Activated naive CD4-positive, alpha-beta T cell treated with anti-CD3 and anti-CD28 coated beads for 36 hours (primary cell): ENCODE measurements around the gene NPPC. TPM values are rescaled to one million over a fixed set of nuclear protein-coding genes. Genes with fewer than 3 reads are reported as not detected.

Source experiments
- CTCF ChIA-PET: fragments of 350-600 bp; sonication (Branson Sonifier 250); formaldehyde crosslinking; loops from one replicate; lab custom pipeline; 2021; ENCODE audit warnings: antibody characterized with exemption; lab: Charles Lee
- DNase-seq: peaks from one replicate; pipeline ENCODE4 v3.0.0-alpha.2; 2020
- H3K27ac Mint-ChIP-seq: one replicate; pipeline ENCODE4 v1.8.0; 2021; ENCODE audit warnings: mild to moderate bottlenecking, mixed read lengths
- H3K27me3 Mint-ChIP-seq: one replicate; pipeline ENCODE4 v1.8.0; 2021; ENCODE audit warnings: low read depth, mixed read lengths
- H3K36me3 Mint-ChIP-seq: one replicate; pipeline ENCODE4 v1.8.0; 2021; ENCODE audit warnings: low read depth, mixed read lengths
- H3K4me1 Mint-ChIP-seq: one replicate; pipeline ENCODE4 v1.8.0; 2021; ENCODE audit warnings: low read depth, mixed read lengths
- H3K4me3 Mint-ChIP-seq: one replicate; pipeline ENCODE4 v1.8.0; 2021; ENCODE audit warnings: mild to moderate bottlenecking, moderate library complexity, mixed read lengths
- H3K9me3 Mint-ChIP-seq: one replicate; pipeline ENCODE4 v1.8.0; 2021; ENCODE audit warnings: mixed read lengths
- intact Hi-C: fragments of 100-400 bp; cut with micrococcal nuclease; formaldehyde crosslinking; loops from one replicate; pipeline ENCODE4 v1.15.1; 2023
- total RNA-seq, 2 experiments: library from RNA; stranded (reverse); gene quantifications; one replicate each; pipeline ENCODE4 v1.2.3, GENCODE V29; 2021

NPPC gene
- total RNA-seq, 2 experiments from 2014 or later = 0.57 to 1.2 TPM

- H3K9me3 Mint-ChIP-seq = no peaks in the 10 kb centered on the region
- H3K4me1 Mint-ChIP-seq = peaks cover 9% of the 10 kb centered on the region
- peak; percentile 72 for DNase-seq
- H3K27me3 Mint-ChIP-seq = peaks cover 44% of the 10 kb centered on the region
- H3K27ac Mint-ChIP-seq = no peak overlapping the region
- H3K36me3 Mint-ChIP-seq = no peaks in the 10 kb centered on the region
- H3K4me3 Mint-ChIP-seq = peak overlapping the region; percentile 73
- intact Hi-C loops = loop anchor here (1.0 to 10.0 kb wide), 7 partner anchors 19 to 599 kb away; partner anchors contain the start of genes CHRND, DIS3L2 and PRSS56
- CTCF ChIA-PET = interaction anchor here (0.7 to 4.2 kb wide), 23 partner anchors 9 to 514 kb away, joined by 3 to 49 read pairs (median 3); no protein-coding TSS in a partner anchor
Measured at GRCh38 chr2:231925303-231926179, 655 bp downstream of the NPPC start.

- peak overlapping the region; percentile 36 for H3K4me3 Mint-ChIP-seq
- H3K27ac Mint-ChIP-seq = no peak overlapping the region
- CTCF ChIA-PET = interaction anchor here (0.8 to 4.2 kb wide), 10 partner anchors 9 to 401 kb away, joined by 3 to 49 read pairs (median 4); no protein-coding TSS in a partner anchor
- peaks cover 44% of the 10 kb centered on the region for H3K27me3 Mint-ChIP-seq
- H3K36me3 Mint-ChIP-seq = no peaks in the 10 kb centered on the region
- peaks cover 9% of the 10 kb centered on the region for H3K4me1 Mint-ChIP-seq
- H3K9me3 Mint-ChIP-seq = no peaks in the 10 kb centered on the region
- intact Hi-C loops = loop anchor here (1.0 to 10.0 kb wide), 3 partner anchors 19 to 600 kb away; partner anchors contain the start of genes CHRND, DIS3L2 and PRSS56
- DNase-seq = no peak
Measured at GRCh38 chr2:231924889-231925275, 1.3 kb downstream of the NPPC start.

GRCh38 chr2:231923951-231924888 is 2.0 kb downstream of the NPPC start:
- Mint-ChIP-seq H3K4me1 (peaks cover 9% of the 10 kb centered on the region), H3K36me3 (no peaks in the 10 kb centered on the region), H3K27ac (no peak overlapping the region), H3K4me3 (peak overlapping the region; percentile 36), H3K9me3 (no peaks in the 10 kb centered on the region), H3K27me3 (peaks cover 44% of the 10 kb centered on the region)
- intact Hi-C loops = loop anchor here (10.0 kb wide), 1 partner anchor 601 kb away; the partner anchor contains the start of genes CHRND and PRSS56
- CTCF ChIA-PET = interaction anchor here (0.7 to 4.2 kb wide), 13 partner anchors 8 to 402 kb away, joined by 3 to 49 read pairs (median 4); no protein-coding TSS in a partner anchor
- DNase-seq = no peak

GRCh38 chr2:231923010-231923344 is 3.2 kb downstream of the NPPC start:
- CTCF ChIA-PET = interaction anchor here (1.3 to 3.8 kb wide), 3 partner anchors 8 to 403 kb away, joined by 4 to 29 read pairs (median 7); no protein-coding TSS in a partner anchor
- Mint-ChIP-seq H3K27me3 (peaks cover 34% of the 10 kb centered on the region), H3K4me1 (peaks cover 9% of the 10 kb centered on the region), H3K27ac (no peak overlapping the region), H3K36me3 (no peaks in the 10 kb centered on the region), H3K9me3 (no peaks in the 10 kb centered on the region), H3K4me3 (no peak overlapping the region)
- no peak for DNase-seq
- intact Hi-C loops = loop anchor here (10.0 kb wide), 1 partner anchor 602 kb away; the partner anchor contains the start of genes CHRND and PRSS56

- no peak overlapping the region for H3K4me3 Mint-ChIP-seq
- intact Hi-C loops = loop anchor here (10.0 kb wide), 1 partner anchor 602 kb away; the partner anchor contains the start of genes CHRND and PRSS56
- no peaks in the 10 kb centered on the region for H3K36me3 Mint-ChIP-seq
- H3K27ac Mint-ChIP-seq = no peak overlapping the region
- H3K4me1 Mint-ChIP-seq = peaks cover 9% of the 10 kb centered on the region
- no peaks in the 10 kb centered on the region for H3K9me3 Mint-ChIP-seq
- no peak for DNase-seq
- peaks cover 28% of the 10 kb centered on the region for H3K27me3 Mint-ChIP-seq
- CTCF ChIA-PET = interaction anchor here (1.4 to 1.6 kb wide), 4 partner anchors 8 to 516 kb away, joined by 4 to 10 read pairs (median 6); no protein-coding TSS in a partner anchor
Measured at GRCh38 chr2:231922311-231923009, 3.7 kb downstream of the NPPC start.

- intact Hi-C loops = loop anchor here (10.0 kb wide), 1 partner anchor 604 kb away; the partner anchor contains the start of genes CHRND and PRSS56
- H3K9me3 Mint-ChIP-seq = no peaks in the 10 kb centered on the region
- no peaks in the 10 kb centered on the region for H3K36me3 Mint-ChIP-seq
- CTCF ChIA-PET = interaction anchor here (1.0 to 1.4 kb wide), 3 partner anchors 10 to 527 kb away, joined by 3 to 10 read pairs (median 3); no protein-coding TSS in a partner anchor
- no peak overlapping the region for H3K27ac Mint-ChIP-seq
- DNase-seq = no peak
- H3K4me1 Mint-ChIP-seq = peaks cover 3% of the 10 kb centered on the region
- H3K27me3 Mint-ChIP-seq = peaks cover 18% of the 10 kb centered on the region
- no peak overlapping the region for H3K4me3 Mint-ChIP-seq
Measured at GRCh38 chr2:231920795-231921194, 5.4 kb downstream of the NPPC start.

GRCh38 chr2:231920366-231920765 is 5.8 kb downstream of the NPPC start:
- Mint-ChIP-seq H3K9me3 (no peaks in the 10 kb centered on the region), H3K4me3 (no peak overlapping the region), H3K4me1 (peaks cover 3% of the 10 kb centered on the region), H3K27me3 (peaks cover 18% of the 10 kb centered on the region), H3K27ac (no peak overlapping the region), H3K36me3 (no peaks in the 10 kb centered on the region)
- CTCF ChIA-PET = interaction anchor here (1.0 kb wide), 1 partner anchor 221 kb away, joined by 3 read pairs; no protein-coding TSS in a partner anchor
- DNase-seq = no peak
- intact Hi-C loops = loop anchor here (10.0 kb wide), 1 partner anchor 604 kb away; the partner anchor contains the start of genes CHRND and PRSS56

- H3K27me3 Mint-ChIP-seq = peaks cover 13% of the 10 kb centered on the region
- intact Hi-C loops = loop anchor here (10.0 kb wide), 1 partner anchor 605 kb away; the partner anchor contains the start of genes CHRND and PRSS56
Measured at GRCh38 chr2:231919341-231920035, 6.7 kb downstream of the NPPC start.

GRCh38 chr2:231918501-231919330 is 7.5 kb downstream of the NPPC start:
- no peak overlapping the region for H3K27ac Mint-ChIP-seq

More at GRCh38 chr2:231919341-231920035, 6.7 kb downstream of the NPPC start:
- CTCF ChIA-PET = interaction anchor here (0.6 to 1.2 kb wide), 2 partner anchors 19 to 104 kb away, joined by 3 read pairs; no protein-coding TSS in a partner anchor
- no peaks in the 10 kb centered on the region for H3K4me1 Mint-ChIP-seq
- H3K36me3 Mint-ChIP-seq = no peaks in the 10 kb centered on the region
- H3K27ac Mint-ChIP-seq = no peak overlapping the region
- no peak overlapping the region for H3K4me3 Mint-ChIP-seq
- no peaks in the 10 kb centered on the region for H3K9me3 Mint-ChIP-seq
- DNase-seq = no peak

More at GRCh38 chr2:231918501-231919330, 7.5 kb downstream of the NPPC start:
- Mint-ChIP-seq H3K9me3 (no peaks in the 10 kb centered on the region), H3K4me1 (no peaks in the 10 kb centered on the region), H3K4me3 (no peak overlapping the region), H3K36me3 (no peaks in the 10 kb centered on the region), H3K27me3 (peaks cover 5% of the 10 kb centered on the region)
- intact Hi-C loops = no loop called here
- no peak for DNase-seq
- CTCF ChIA-PET = interaction anchor here (1.2 to 1.3 kb wide), 2 partner anchors 12 to 18 kb away, joined by 3 to 6 read pairs; no protein-coding TSS in a partner anchor
